ENCODE data around the gene ACTL8.

DNA sequence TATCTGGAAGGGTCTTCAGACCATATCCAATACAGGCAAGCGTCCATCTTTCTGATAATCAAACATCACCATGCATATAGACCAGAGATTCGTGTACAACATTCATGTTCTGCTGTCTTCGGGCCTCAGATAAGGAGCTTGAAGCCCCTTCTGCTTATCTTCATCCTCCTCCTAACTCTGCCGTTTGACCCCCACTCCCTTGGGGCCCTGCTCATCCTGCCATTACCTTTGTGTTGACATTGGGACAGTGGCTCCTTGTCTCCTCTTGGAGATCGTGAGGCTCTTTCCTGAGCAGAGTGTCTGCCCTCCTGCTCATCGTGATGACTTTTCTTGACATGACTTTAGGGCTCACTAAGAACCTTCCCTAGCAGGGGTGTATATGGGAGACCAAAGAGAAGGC is 37.3 kb downstream of the ACTL8 start:
- TF ChIP-seq, protein P1, sequence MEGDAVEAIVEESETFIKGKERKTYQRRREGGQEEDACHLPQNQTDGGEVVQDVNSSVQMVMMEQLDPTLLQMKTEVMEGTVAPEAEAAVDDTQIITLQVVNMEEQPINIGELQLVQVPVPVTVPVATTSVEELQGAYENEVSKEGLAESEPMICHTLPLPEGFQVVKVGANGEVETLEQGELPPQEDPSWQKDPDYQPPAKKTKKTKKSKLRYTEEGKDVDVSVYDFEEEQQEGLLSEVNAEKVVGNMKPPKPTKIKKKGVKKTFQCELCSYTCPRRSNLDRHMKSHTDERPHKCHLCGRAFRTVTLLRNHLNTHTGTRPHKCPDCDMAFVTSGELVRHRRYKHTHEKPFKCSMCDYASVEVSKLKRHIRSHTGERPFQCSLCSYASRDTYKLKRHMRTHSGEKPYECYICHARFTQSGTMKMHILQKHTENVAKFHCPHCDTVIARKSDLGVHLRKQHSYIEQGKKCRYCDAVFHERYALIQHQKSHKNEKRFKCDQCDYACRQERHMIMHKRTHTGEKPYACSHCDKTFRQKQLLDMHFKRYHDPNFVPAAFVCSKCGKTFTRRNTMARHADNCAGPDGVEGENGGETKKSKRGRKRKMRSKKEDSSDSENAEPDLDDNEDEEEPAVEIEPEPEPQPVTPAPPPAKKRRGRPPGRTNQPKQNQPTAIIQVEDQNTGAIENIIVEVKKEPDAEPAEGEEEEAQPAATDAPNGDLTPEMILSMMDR (IDR thresholded peaks at IDR 0.05): no peak
- no peak for TF ChIP-seq POLR2A (IDR thresholded peaks at IDR 0.05)

Data from ovary (tissue), 3 donors.